Measurements from ENCODE around the gene AIFM2. TPM values are rescaled to one million over a fixed set of nuclear protein-coding genes. Genes with fewer than 3 reads are reported as not detected.

AIFM2 gene
- total RNA-seq, 2 experiments from 2014 or later = 2.5 to 3.3 TPM

GRCh38 chr10:70144372-70145110, 11.9 kb upstream of the AIFM2 start:
- peaks cover 5% of the 10 kb centered on the region for H3K36me3 Mint-ChIP-seq (ENCODE audit: low read depth)
- no peak for DNase-seq
- ChIA-PET CTCF (interaction anchor here (1.0 to 7.2 kb wide), 9 partner anchors 9 to 220 kb away, joined by 3 to 62 read pairs (median 20); partner anchors contain the start of genes AIFM2 and SAR1A), POLR2A (no interaction called here)
- peaks cover 30% of the 10 kb centered on the region for H3K4me1 Mint-ChIP-seq
- H3K27ac Mint-ChIP-seq = peak overlapping the region; percentile 84
- peak overlapping the region; percentile 85 for H3K4me3 Mint-ChIP-seq
- H3K27me3 Mint-ChIP-seq = no peaks in the 10 kb centered on the region
- no peaks in the 10 kb centered on the region for H3K9me3 Mint-ChIP-seq

DNA sequence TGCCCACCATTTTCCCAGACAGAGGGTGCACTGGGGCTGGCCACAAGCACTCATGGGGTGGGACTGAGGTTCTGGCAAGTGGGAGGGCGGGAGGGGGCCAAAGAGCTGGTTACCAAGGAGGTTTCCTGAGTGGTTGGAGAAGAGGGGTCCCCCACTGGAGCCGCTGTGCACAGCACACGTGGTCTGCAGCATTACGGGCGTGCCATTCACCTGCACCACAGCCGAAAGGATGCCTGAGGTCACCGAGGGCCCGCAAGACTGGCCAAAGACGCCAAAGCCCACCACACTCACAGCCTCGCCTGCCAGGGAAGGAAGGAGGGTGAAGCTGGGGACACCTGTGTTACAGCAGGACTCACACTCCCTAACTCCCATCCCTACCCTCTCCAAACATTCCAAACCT, 9.9 kb upstream of the AIFM2 start:
- Mint-ChIP-seq H3K4me1 (peaks cover 23% of the 10 kb centered on the region), H3K27ac (no peak overlapping the region), H3K27me3 (no peaks in the 10 kb centered on the region), H3K9me3 (no peaks in the 10 kb centered on the region), H3K4me3 (no peak overlapping the region), H3K36me3 (ENCODE audit: low read depth) (no peaks in the 10 kb centered on the region)
- CTCF ChIA-PET = interaction anchor here (1.9 kb wide), 1 partner anchor 23 kb away, joined by 4 read pairs; no protein-coding TSS in a partner anchor
- POLR2A ChIA-PET = no interaction called here
- DNase-seq = no peak

DNA sequence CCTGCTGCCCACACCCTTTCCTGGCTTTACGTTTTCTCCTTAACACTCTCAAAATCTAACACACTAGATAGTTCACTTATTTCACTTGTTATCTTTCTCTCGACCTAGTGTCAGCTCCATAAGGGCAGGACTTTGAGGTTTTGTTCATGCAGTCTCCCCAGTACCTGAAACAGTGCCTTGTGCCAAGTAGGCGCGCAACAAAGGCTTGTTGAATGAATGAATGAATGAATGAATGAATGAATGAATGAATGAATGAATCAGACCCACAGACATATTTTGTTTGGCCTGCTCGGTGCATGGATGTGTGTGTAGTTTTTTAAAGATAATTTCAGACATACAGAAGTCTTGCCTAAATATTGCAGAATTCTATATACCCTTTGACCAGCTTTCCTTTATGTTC, 7.7 kb upstream of the AIFM2 start:
- H3K27ac Mint-ChIP-seq = no peak overlapping the region
- CTCF ChIA-PET = interaction anchor here (1.2 kb wide), 1 partner anchor 24 kb away, joined by 5 read pairs; no protein-coding TSS in a partner anchor
- H3K9me3 Mint-ChIP-seq = no peaks in the 10 kb centered on the region
- H3K4me3 Mint-ChIP-seq = no peak overlapping the region
- peaks cover 14% of the 10 kb centered on the region for H3K4me1 Mint-ChIP-seq
- H3K27me3 Mint-ChIP-seq = no peaks in the 10 kb centered on the region
- POLR2A ChIA-PET = no interaction called here
- DNase-seq = no peak
- H3K36me3 Mint-ChIP-seq (ENCODE audit: low read depth) = no peaks in the 10 kb centered on the region

- Mint-ChIP-seq H3K27ac (peak overlapping the region; percentile 26), H3K4me1 (peaks cover 14% of the 10 kb centered on the region), H3K36me3 (ENCODE audit: low read depth) (no peaks in the 10 kb centered on the region), H3K9me3 (no peaks in the 10 kb centered on the region), H3K4me3 (no peak overlapping the region), H3K27me3 (no peaks in the 10 kb centered on the region)
- DNase-seq = no peak
- ChIA-PET CTCF (interaction anchor here (1.2 kb wide), 1 partner anchor 24 kb away, joined by 5 read pairs; no protein-coding TSS in a partner anchor), POLR2A (no interaction called here)
Measured at GRCh38 chr10:70139997-70140250, 7.3 kb upstream of the AIFM2 start.

DNA sequence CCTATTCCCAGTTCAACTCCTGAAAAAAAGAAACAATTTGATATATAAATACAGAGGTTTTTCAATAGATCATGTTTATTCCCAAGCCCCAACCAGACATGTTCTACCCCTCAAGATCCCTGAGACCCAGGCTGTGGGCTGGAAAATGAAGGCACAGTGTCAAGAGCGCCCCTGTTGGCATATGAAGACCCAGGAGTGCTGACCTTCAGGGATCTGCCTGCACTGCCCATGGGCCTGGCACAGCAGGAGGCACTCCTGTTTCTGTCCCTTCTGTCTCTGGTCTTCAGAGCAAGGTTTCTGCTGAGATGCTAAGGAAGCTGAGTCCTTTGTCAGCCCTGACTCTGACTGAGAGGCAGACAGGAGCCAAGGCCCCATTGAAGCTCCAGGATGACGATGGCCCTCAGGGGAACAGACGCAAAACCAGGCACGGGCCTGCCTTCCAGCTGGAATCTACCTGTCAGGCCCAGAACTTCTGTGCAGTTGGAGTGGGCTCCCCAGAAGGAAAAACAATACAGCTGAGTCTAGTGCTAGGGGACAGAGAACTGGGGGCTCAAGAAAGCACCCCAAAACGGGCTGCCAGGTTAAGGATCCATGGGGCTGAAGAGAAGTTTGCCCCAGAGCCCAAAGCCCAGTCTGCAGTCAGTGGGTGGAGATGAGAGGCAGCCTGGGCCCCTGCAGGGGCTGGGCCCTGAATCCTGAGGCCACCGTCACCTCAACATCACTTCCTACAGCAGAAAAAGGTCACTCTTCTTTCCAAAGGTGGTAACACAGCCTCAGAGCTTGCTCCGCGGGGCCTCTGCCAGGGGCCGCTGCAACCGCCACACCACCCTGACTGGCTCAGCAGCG, 6.7 kb upstream of the AIFM2 start:
- H3K27ac Mint-ChIP-seq = no peak overlapping the region
- no peaks in the 10 kb centered on the region for H3K9me3 Mint-ChIP-seq
- no peaks in the 10 kb centered on the region for H3K36me3 Mint-ChIP-seq (ENCODE audit: low read depth)
- no peaks in the 10 kb centered on the region for H3K27me3 Mint-ChIP-seq
- DNase-seq = no peak
- H3K4me3 Mint-ChIP-seq = no peak overlapping the region
- peaks cover 10% of the 10 kb centered on the region for H3K4me1 Mint-ChIP-seq
- CTCF ChIA-PET = interaction anchor here (1.0 to 1.2 kb wide), 3 partner anchors 12 to 82 kb away, joined by 4 to 5 read pairs (median 5); no protein-coding TSS in a partner anchor
- POLR2A ChIA-PET = no interaction called here

- POLR2A ChIA-PET = no interaction called here
- H3K4me3 Mint-ChIP-seq = no peak overlapping the region
- CTCF ChIA-PET = interaction anchor here (1.0 to 6.0 kb wide), 3 partner anchors 9 to 84 kb away, joined by 4 to 62 read pairs (median 5); partner anchors contain the start of gene TYSND1
- no peak for DNase-seq
- no peaks in the 10 kb centered on the region for H3K9me3 Mint-ChIP-seq
- H3K27ac Mint-ChIP-seq = no peak overlapping the region
- no peaks in the 10 kb centered on the region for H3K27me3 Mint-ChIP-seq
- peaks cover under 1% of the 10 kb centered on the region for H3K36me3 Mint-ChIP-seq (ENCODE audit: low read depth)
- peaks cover 9% of the 10 kb centered on the region for H3K4me1 Mint-ChIP-seq
Measured at GRCh38 chr10:70137927-70138883, 5.6 kb upstream of the AIFM2 start.

GRCh38 chr10:70137135-70137534, 4.5 kb upstream of the AIFM2 start:
- Mint-ChIP-seq H3K27me3 (peaks cover 2% of the 10 kb centered on the region), H3K9me3 (no peaks in the 10 kb centered on the region), H3K27ac (no peak overlapping the region), H3K4me3 (no peak overlapping the region), H3K4me1 (peaks cover 14% of the 10 kb centered on the region), H3K36me3 (ENCODE audit: low read depth) (peaks cover 5% of the 10 kb centered on the region)
- ChIA-PET CTCF (interaction anchor here (0.6 to 6.0 kb wide), 3 partner anchors 10 to 33 kb away, joined by 3 to 62 read pairs (median 5); partner anchors contain the start of gene TYSND1), POLR2A (no interaction called here)
- no peak for DNase-seq

- ChIA-PET POLR2A (no interaction called here), CTCF (interaction anchor here (1.0 to 6.0 kb wide), 3 partner anchors 11 to 27 kb away, joined by 3 to 62 read pairs (median 4); partner anchors contain the start of gene TYSND1)
- Mint-ChIP-seq H3K4me1 (peaks cover 20% of the 10 kb centered on the region), H3K9me3 (no peaks in the 10 kb centered on the region), H3K4me3 (no peak overlapping the region), H3K27me3 (peaks cover 2% of the 10 kb centered on the region), H3K36me3 (ENCODE audit: low read depth) (peaks cover 5% of the 10 kb centered on the region), H3K27ac (no peak overlapping the region)
- no peak for DNase-seq
Measured at GRCh38 chr10:70135684-70136083, 3.1 kb upstream of the AIFM2 start.

DNA sequence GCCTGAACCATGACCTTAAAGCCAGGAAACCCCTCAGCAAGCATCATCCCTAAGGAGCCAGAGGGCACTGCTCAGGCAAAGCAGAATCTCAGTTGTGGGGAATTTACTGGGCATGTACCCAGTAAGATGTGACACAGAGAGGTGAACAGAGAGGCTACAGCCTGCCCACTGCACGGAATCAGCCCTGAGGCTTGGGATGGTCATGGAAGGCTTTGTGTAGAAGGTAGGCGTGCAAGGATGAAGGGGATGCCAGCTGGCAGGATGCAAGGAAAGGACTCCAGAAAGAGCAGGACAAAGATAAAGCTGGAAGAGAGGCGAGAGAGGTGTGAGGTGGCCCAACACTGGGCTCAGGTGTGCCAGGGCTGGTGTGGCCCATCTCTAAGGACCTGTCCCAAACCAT, 2.4 kb upstream of the AIFM2 start:
- Mint-ChIP-seq H3K4me3 (no peak overlapping the region), H3K4me1 (peaks cover 20% of the 10 kb centered on the region), H3K27me3 (peaks cover 2% of the 10 kb centered on the region), H3K36me3 (ENCODE audit: low read depth) (peaks cover 8% of the 10 kb centered on the region), H3K27ac (no peak overlapping the region), H3K9me3 (no peaks in the 10 kb centered on the region)
- ChIA-PET CTCF (interaction anchor here (1.0 to 6.0 kb wide), 3 partner anchors 12 to 28 kb away, joined by 3 to 62 read pairs (median 4); partner anchors contain the start of gene TYSND1), POLR2A (no interaction called here)
- no peak for DNase-seq

- no peaks in the 10 kb centered on the region for H3K9me3 Mint-ChIP-seq
- peak overlapping the region; percentile 2 for H3K27ac Mint-ChIP-seq
- CTCF ChIA-PET = interaction anchor here (1.0 kb wide), 1 partner anchor 13 kb away, joined by 3 read pairs; no protein-coding TSS in a partner anchor
- peaks cover 19% of the 10 kb centered on the region for H3K4me1 Mint-ChIP-seq
- H3K36me3 Mint-ChIP-seq (ENCODE audit: low read depth) = peaks cover 8% of the 10 kb centered on the region
- no peak for DNase-seq
- H3K4me3 Mint-ChIP-seq = peak overlapping the region; percentile 79
- peaks cover 2% of the 10 kb centered on the region for H3K27me3 Mint-ChIP-seq
- POLR2A ChIA-PET = no interaction called here
Measured at GRCh38 chr10:70131560-70131937, 1.1 kb downstream of the AIFM2 start.

DNA sequence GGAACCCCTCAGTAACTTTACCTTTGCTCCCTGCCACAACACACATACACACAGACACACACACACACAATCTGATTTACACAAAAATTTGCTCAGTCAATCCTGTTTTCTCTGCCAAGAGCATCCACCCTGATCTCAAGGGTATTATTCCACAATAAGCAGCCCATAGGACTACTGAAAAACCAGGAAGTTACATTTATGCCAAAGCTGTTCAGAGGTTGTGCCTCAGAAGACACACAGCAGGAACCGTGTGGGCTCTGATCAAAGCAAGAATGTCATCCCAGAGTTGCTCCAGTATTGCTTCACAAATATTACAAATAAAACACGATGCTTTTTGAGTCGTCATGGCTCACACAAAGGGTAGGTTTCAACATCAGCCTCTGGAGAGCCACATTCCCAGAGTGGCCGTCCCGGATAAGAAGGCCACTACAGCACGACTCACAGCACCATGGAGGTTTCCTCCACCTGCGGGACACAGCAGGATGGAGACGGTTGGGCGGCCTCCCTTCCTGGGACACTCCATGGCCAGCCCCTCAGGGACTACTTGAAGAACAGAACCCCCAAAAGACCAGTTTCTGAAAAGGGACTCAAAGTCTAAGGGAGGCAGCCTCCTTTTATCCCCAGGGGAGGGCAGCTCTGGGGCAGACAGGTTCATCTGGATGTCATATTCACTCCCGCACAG, 1.6 kb downstream of the AIFM2 start:
- H3K4me1 Mint-ChIP-seq = peaks cover 19% of the 10 kb centered on the region
- peaks cover 8% of the 10 kb centered on the region for H3K36me3 Mint-ChIP-seq (ENCODE audit: low read depth)
- H3K9me3 Mint-ChIP-seq = no peaks in the 10 kb centered on the region
- H3K27ac Mint-ChIP-seq = no peak overlapping the region
- H3K4me3 Mint-ChIP-seq = peak overlapping the region; percentile 16
- no peak for DNase-seq
- CTCF ChIA-PET = interaction anchor here (0.6 to 2.5 kb wide), 4 partner anchors 11 to 728 kb away, joined by 3 to 7 read pairs (median 3); no protein-coding TSS in a partner anchor
- POLR2A ChIA-PET = no interaction called here
- peaks cover 2% of the 10 kb centered on the region for H3K27me3 Mint-ChIP-seq
